SK-N-SH (cell line): Measurements from ENCODE around the gene TRIM4. TPM values are rescaled to one million over a fixed set of nuclear protein-coding genes. Genes with fewer than 3 reads are reported as not detected.

ENCODE experiments used
- CTCF ChIA-PET: fragments of 300-600, 350-600 bp; formaldehyde crosslinking; extraction: SDS; loops from one replicate; lab custom pipeline; 2021; lab: Yijun Ruan, JAX
- POLR2A ChIA-PET: fragments of 350-600 bp; sonication (Branson Sonifier 250); formaldehyde crosslinking; extraction: SDS; loops from one replicate; lab custom pipeline; 2020; ENCODE audit warnings: antibody characterized with exemption, inconsistent platforms; lab: Yijun Ruan, JAX
- DNase-seq: peaks from one replicate; pipeline ENCODE4 v3.0.0; 2012
- H2AFZ ChIP-seq: fragments of 200-600 bp; sonication (generic); 2 replicates; pipeline ENCODE4 v1.8.1; 2016; ENCODE audit warnings: antibody characterized with exemption, mild to moderate bottlenecking, low read depth
- H3F3A ChIP-seq: fragments of 200-600 bp; sonication (generic); replicated peaks from 2 replicates; pipeline ENCODE3; 2016; ENCODE audit warnings: antibody characterized with exemption, mild to moderate bottlenecking; ENCODE audit not compliant: insufficient read depth
- H3K27ac ChIP-seq, 2 experiments: fragments of 200-500 bp in 1 of 2; fragments of 200-600 bp in 1 of 2; sonication (Bioruptor generic) in 1 of 2; sonication (generic), shearing (Covaris generic) in 1 of 2; 2 replicates each; pipeline versions ENCODE4 v1.5.1 to v1.6.1; 2014 to 2016; ENCODE audit warnings: low read depth in 2 of 2, inconsistent platforms in 1 of 2, low read length in 1 of 2, mild to moderate bottlenecking in 1 of 2, mixed read lengths in 1 of 2
- H3K27me3 ChIP-seq: fragments of 200-600 bp; sonication (generic), shearing (Covaris generic); 2 replicates; pipeline ENCODE4 v1.6.1; 2016; ENCODE audit warnings: mixed run types; ENCODE audit not compliant: insufficient read depth
- H3K36me3 ChIP-seq, 2 experiments: fragments of 200-500 bp in 1 of 2; fragments of 200-600 bp in 1 of 2; sonication (Bioruptor generic) in 1 of 2; sonication (generic) in 1 of 2; replicated peaks in 1 of 2; 2 replicates each; pipeline versions ENCODE3 to v1.5.1; 2014 to 2016; ENCODE audit warnings: low read length in 1 of 2, mild to moderate bottlenecking in 1 of 2; ENCODE audit not compliant: insufficient read depth in 2 of 2, control insufficient read depth in 1 of 2
- H3K4me1 ChIP-seq, 2 experiments: fragments of 200-500 bp in 1 of 2; fragments of 200-600 bp in 1 of 2; sonication (Bioruptor generic) in 1 of 2; sonication (generic), shearing (Covaris generic) in 1 of 2; 2 replicates each; pipeline versions ENCODE4 v1.5.1 to v1.6.1; 2014 to 2016; ENCODE audit warnings: low read depth in 1 of 2, low read length in 1 of 2, mixed run types in 1 of 2; ENCODE audit not compliant: insufficient read depth in 2 of 2, control insufficient read depth in 1 of 2
- H3K4me2 ChIP-seq: fragments of 200-600 bp; sonication (generic), shearing (Covaris generic); 2 replicates; pipeline ENCODE4 v1.6.1; 2017; ENCODE audit warnings: mixed run types
- H3K4me3 ChIP-seq, 2 experiments: fragments of 200-500 bp in 1 of 2; fragments of 200-600 bp in 1 of 2; sonication (Bioruptor generic) in 1 of 2; sonication (generic), shearing (Covaris generic) in 1 of 2; 2 replicates each; pipeline versions ENCODE4 v1.5.1 to v1.8.1; 2014 to 2016; ENCODE audit warnings: low read depth in 2 of 2, inconsistent platforms in 1 of 2, low read length in 1 of 2, mild to moderate bottlenecking in 1 of 2, mixed read lengths in 1 of 2, moderate library complexity in 1 of 2
- H3K79me2 ChIP-seq: fragments of 200-600 bp; sonication (generic); 2 replicates; pipeline ENCODE4 v1.8.1; 2017; ENCODE audit warnings: mild to moderate bottlenecking; ENCODE audit not compliant: insufficient read depth
- H3K9ac ChIP-seq: fragments of 200-600 bp; sonication (generic); 2 replicates; pipeline ENCODE4 v1.6.1; 2017; ENCODE audit warnings: mixed run types
- H3K9me2 ChIP-seq: fragments of 200-600 bp; sonication (generic); 2 replicates; pipeline ENCODE4 v1.6.1; 2017; ENCODE audit warnings: mixed run types
- H3K9me3 ChIP-seq: fragments of 200-600 bp; sonication (generic); 2 replicates; pipeline ENCODE4 v1.6.1; 2017; ENCODE audit warnings: mixed run types, mild to moderate bottlenecking, moderate library complexity
- H4K20me1 ChIP-seq: fragments of 200-600 bp; sonication (generic); 2 replicates; pipeline ENCODE4 v1.6.1; 2017; ENCODE audit warnings: mild to moderate bottlenecking, mixed run types; ENCODE audit not compliant: insufficient read depth
- ELF1 ChIP-seq: IDR thresholded peaks from 2 replicates; pipeline ENCODE4 v1.4.0; 2012
- EZH2phosphoT487 ChIP-seq: fragments of 200-600 bp; sonication (generic); IDR thresholded peaks from 2 replicates; pipeline ENCODE4 v1.6.1; 2017; ENCODE audit warnings: low read depth, mixed run types, mild to moderate bottlenecking, antibody characterized with exemption, moderate library complexity, borderline replicate concordance
- FOXM1 ChIP-seq: IDR thresholded peaks from 2 replicates; pipeline ENCODE4 v1.4.0; 2012; ENCODE audit warnings: low read depth, mild to moderate bottlenecking
- GABPA ChIP-seq: IDR thresholded peaks from 2 replicates; pipeline ENCODE4 v1.4.0; 2012; ENCODE audit warnings: low read depth, mild to moderate bottlenecking
- SMC3 ChIP-seq: IDR thresholded peaks from 2 replicates; pipeline ENCODE4 v1.6.1; 2012; ENCODE audit warnings: low read depth, low read length, improper control_type of control experiment
- TEAD4 ChIP-seq: IDR thresholded peaks from 2 replicates; pipeline ENCODE4 v1.4.0; 2012; ENCODE audit warnings: mild to moderate bottlenecking, borderline replicate concordance; ENCODE audit not compliant: insufficient read depth
- YY1 ChIP-seq: IDR thresholded peaks from 2 replicates; pipeline ENCODE4 v1.4.0; 2012; ENCODE audit warnings: low read depth, mild to moderate bottlenecking
- WGBS: methylation state at CpG from one replicate; pipeline ENCODE4 v1.1.6; 2017; ENCODE audit warnings: low lambda C conversion rate; 5-methylcytosine and 5-hydroxymethylcytosine counted together
- polyA plus RNA-seq, 3 experiments: library from polyadenylated mRNA; depleted of rRNA; stranded (reverse); fragments of >200 nt; gene quantifications; 2 replicates each; pipeline ENCODE4 v1.2.3, GENCODE V29; 2012
- TF ChIP-seq, protein P1 (sequence below): IDR thresholded peaks from 2 replicates; pipeline ENCODE4 v1.6.1; 2012; ENCODE audit warnings: mild to moderate bottlenecking, low read depth, low read length, moderate library complexity
- TF ChIP-seq, protein P2 (sequence below): IDR thresholded peaks from 2 replicates; pipeline ENCODE4; 2012

Gene TRIM4
- polyA plus RNA-seq, 1 of the 3 experiments (the other 2 are of a cell fraction): 6.6 TPM

GRCh38 chr7:99848420-99849216, 70.7 kb downstream of the TRIM4 start:
- no peak for TF ChIP-seq ELF1
- no peak for TF ChIP-seq FOXM1
- TF ChIP-seq, protein P1, sequence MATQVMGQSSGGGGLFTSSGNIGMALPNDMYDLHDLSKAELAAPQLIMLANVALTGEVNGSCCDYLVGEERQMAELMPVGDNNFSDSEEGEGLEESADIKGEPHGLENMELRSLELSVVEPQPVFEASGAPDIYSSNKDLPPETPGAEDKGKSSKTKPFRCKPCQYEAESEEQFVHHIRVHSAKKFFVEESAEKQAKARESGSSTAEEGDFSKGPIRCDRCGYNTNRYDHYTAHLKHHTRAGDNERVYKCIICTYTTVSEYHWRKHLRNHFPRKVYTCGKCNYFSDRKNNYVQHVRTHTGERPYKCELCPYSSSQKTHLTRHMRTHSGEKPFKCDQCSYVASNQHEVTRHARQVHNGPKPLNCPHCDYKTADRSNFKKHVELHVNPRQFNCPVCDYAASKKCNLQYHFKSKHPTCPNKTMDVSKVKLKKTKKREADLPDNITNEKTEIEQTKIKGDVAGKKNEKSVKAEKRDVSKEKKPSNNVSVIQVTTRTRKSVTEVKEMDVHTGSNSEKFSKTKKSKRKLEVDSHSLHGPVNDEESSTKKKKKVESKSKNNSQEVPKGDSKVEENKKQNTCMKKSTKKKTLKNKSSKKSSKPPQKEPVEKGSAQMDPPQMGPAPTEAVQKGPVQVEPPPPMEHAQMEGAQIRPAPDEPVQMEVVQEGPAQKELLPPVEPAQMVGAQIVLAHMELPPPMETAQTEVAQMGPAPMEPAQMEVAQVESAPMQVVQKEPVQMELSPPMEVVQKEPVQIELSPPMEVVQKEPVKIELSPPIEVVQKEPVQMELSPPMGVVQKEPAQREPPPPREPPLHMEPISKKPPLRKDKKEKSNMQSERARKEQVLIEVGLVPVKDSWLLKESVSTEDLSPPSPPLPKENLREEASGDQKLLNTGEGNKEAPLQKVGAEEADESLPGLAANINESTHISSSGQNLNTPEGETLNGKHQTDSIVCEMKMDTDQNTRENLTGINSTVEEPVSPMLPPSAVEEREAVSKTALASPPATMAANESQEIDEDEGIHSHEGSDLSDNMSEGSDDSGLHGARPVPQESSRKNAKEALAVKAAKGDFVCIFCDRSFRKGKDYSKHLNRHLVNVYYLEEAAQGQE: no peak
- TF ChIP-seq GABPA: no peak
- no peak for TF ChIP-seq SMC3
- TF ChIP-seq, protein P2, sequence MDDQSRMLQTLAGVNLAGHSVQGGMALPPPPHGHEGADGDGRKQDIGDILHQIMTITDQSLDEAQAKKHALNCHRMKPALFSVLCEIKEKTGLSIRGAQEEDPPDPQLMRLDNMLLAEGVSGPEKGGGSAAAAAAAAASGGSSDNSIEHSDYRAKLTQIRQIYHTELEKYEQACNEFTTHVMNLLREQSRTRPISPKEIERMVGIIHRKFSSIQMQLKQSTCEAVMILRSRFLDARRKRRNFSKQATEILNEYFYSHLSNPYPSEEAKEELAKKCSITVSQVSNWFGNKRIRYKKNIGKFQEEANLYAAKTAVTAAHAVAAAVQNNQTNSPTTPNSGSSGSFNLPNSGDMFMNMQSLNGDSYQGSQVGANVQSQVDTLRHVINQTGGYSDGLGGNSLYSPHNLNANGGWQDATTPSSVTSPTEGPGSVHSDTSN: no peak
- no peak for TF ChIP-seq YY1
- Histone ChIP-seq H2AFZ (no peak overlapping the region), H3K79me2 (no peaks in the 10 kb centered on the region), H3K9ac (no peak overlapping the region), H3K36me3 (no peaks in the 10 kb centered on the region), H3K4me3 (no peak overlapping the region), H3K4me2 (no peak overlapping the region), H3K27ac (no peak overlapping the region), H3K4me1 (no peaks in the 10 kb centered on the region), H3K9me2 (no peaks in the 10 kb centered on the region), H3F3A (no peaks in the 10 kb centered on the region), H3K27me3 (peaks cover 44% of the 10 kb centered on the region; the same call in 1 of the 2 replicates), H4K20me1 (no peaks in the 10 kb centered on the region), H3K9me3 (no peaks in the 10 kb centered on the region)
- POLR2A ChIA-PET: no interaction called here
- CTCF ChIA-PET: interaction anchor here (0.7 to 1.3 kb wide), 2 partner anchors 9 to 18 kb away, joined by 3 read pairs; no protein-coding TSS in a partner anchor
- WGBS: 11% methylated on average over 6 of the region's 6 CpGs
- no peak for DNase-seq

- TF ChIP-seq EZH2phosphoT487 (no peak), TEAD4 (no peak)
- Histone ChIP-seq H2AFZ (no peak overlapping the region), H3F3A (no peaks in the 10 kb centered on the region), H3K79me2 (no peaks in the 10 kb centered on the region), H4K20me1 (no peaks in the 10 kb centered on the region), H3K9me2 (no peaks in the 10 kb centered on the region), H3K27me3 (peaks cover 59% of the 10 kb centered on the region; the same call in 1 of the 2 replicates), H3K36me3 (no peaks in the 10 kb centered on the region), H3K9me3 (no peaks in the 10 kb centered on the region), H3K27ac (no peak overlapping the region), H3K4me1 (no peaks in the 10 kb centered on the region), H3K4me2 (no peak overlapping the region), H3K9ac (no peak overlapping the region), H3K4me3 (no peak overlapping the region)
- no peak for DNase-seq
- 0% methylated on average over 1 of the region's 1 CpG for WGBS
- ChIA-PET CTCF (interaction anchor here (0.7 kb wide), 1 partner anchor 54 kb away, joined by 3 read pairs; no protein-coding TSS in a partner anchor), POLR2A (no interaction called here)
Measured at GRCh38 chr7:99844328-99844727, 75.0 kb downstream of the TRIM4 start.
